Activated CD4-positive, CD25-positive, alpha-beta regulatory T cell treated with anti-CD3 and anti-CD28 coated beads, Interleukin-2, amount 50 U/mL, for 16 hours (primary cell): ENCODE results near the gene RNF19B.

Experiments
- DNase-seq: peaks from one replicate; pipeline ENCODE4 v3.0.0-alpha.2; 2020; ENCODE audit warnings: low read depth, low spot score

Gene RNF19B

GRCh38 chr1:32888677-32889420 lies 75.8 kb downstream of the RNF19B start:
- DNase-seq, result no peak

DNA sequence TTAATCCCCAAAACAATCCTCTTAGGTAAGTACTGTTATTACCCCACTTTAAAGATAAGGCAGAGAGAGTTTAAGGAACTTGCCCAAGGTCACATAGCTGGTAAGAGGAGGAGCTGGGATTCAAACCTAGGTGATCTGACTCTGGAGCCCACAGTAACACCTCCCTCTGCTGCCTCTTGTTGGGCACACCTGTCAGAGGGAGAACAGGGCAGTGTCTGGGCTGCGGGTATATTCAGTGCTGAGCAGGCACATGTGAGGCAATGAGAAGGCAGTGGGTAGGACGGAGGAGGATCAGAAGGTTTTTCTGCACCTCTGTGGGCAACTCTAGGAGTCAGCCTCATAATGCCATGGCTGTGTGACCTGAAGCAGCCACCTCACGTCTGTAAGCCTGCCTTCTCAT lies 76.5 kb downstream of the RNF19B start:
- DNase-seq, result no peak

DNA sequence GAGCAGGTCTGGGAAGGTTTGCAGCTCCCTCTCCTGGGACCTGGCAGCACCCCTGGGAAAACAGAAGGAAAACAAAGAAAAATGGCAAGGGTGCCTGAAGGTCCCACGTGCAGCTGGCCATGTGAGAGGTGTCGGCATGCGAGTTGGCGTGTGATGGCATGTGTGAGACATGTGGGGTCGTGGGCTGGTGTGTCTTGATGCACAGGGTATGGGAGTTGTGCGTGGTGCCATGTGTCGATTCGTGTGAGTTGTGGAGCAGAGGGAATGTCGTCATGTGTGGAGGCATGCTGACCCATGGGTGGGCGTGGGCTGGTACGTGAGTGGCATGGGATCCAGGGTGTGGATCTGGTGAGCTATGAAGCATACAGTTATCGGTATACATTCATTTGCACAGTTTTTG lies 77.0 kb downstream of the RNF19B start:
- DNase-seq, result no peak

GRCh38 chr1:32886828-32887414 lies 77.7 kb downstream of the RNF19B start:
- DNase-seq, result no peak
